Measurements from ENCODE around the gene CRB1.

The CRB1 gene

DNA sequence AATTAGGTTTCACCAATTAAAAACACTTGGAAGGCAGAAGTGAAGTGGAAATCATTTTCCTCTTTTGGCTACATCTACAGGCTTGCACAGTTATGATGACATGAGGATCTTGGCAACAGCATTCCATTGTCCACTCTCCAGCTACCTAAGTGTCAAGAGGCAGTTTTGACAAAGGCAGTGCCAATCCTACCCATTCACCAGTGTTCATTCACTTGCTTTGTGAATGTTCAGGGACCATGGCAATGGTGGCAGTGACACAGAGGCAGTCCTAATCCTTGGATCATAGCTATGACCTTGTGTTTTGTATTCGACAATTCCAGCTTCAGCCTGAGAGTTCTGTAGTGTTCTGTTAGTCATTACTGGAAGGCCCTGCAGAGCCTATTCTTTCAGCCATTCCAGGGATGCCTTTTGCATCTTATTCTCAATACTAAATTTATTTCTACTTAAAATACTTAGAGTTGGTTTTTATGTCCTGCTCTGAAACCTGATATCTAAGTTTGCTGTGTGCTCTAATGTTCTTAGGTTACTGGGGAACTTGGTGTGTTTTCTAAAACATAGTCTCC lies 36.7 kb downstream of the CRB1 start:
- no peak for DNase-seq (ENCODE audit: low spot score)

DNA sequence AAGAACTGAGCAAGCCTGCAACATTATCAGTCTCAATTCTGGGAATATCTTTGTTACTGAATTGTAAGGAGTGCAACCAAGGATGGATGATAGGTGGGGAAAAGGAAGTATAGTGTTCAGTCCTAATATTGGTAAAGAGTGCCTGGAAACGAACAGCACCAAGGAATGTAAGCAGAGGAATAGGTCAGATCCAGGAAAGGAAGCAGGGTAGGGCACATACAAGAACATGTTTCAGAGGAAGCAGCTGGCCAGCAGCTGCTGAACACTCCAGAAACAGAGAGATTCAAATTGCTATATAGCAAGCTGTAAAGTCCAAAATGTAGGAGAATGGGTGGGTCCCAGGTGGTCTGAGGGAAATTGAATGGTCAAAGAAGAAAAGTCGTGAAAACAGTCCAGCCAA lies 37.9 kb downstream of the CRB1 start:
- DNase-seq (ENCODE audit: low spot score) = no peak

DNA sequence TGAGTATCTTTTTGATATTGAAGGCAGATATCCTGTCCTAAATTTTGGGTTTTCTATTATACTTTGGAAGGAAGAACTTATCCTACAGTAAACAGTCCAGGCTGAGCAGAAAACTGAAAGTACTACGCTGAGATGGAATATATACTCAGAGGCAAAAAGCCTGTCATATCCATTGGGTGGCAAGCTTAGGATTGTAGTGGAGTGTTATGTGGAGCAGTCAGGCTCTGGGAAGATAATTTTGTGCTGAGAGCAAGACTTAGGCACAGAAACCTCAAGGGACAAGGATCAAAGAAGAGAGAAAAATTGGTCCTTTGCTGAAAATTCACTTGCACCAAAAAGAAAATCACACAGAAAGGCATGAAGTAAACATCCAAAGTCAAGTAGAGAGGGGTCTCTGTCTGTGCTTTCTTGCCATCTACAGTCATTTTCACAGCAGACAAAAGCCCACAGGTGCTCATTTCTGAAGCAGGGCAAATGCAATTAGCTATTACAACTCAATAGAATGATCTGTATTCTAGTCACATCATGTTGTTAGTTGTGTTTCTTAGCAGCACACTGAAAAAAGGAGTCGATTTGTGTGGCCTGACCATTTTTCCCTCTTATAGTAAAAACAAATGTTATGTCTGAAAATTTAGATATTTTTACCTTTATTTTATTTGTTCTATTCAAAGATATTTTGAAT lies 38.5 kb downstream of the CRB1 start:
- DNase-seq (ENCODE audit: low spot score) = no peak

DNA sequence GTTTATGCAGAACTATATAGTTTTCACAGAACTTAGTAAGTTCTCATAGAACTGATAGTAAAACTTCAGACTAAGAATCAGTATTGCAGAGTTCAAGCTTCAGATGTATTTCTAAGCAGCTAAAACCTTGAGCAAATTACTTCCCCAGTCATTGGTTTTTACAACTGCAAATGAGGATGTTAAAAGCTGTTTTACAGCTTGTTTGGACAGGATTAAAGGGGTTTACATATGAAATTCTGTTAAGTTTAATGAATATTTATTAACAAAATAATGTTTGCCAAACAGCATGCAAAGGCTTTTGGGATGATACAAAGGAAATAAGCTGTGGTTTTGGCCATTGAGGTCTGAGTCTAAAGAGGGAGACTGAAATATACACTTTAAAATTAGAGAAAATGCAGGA lies 39.1 kb downstream of the CRB1 start:
- DNase-seq (ENCODE audit: low spot score) = no peak

DNA sequence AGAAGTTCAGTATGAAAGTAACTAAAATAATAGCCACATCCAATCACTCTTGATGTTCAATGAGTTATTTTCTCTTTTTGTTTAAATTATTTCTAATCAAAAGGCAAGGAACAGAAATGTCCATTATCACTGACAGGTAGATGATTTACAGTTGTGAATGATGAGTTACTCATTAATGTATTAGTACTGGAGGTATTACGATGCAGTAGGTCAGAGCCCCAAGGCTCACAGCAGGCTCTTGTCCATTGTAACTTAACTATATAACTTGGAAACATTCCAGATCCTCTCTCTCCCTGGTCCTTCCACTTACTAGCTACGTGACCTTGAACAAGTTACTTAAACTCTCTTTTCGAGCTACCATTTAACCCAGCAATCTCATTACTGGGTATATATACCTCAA lies 39.5 kb downstream of the CRB1 start:
- no peak for DNase-seq (ENCODE audit: low spot score)

DNA sequence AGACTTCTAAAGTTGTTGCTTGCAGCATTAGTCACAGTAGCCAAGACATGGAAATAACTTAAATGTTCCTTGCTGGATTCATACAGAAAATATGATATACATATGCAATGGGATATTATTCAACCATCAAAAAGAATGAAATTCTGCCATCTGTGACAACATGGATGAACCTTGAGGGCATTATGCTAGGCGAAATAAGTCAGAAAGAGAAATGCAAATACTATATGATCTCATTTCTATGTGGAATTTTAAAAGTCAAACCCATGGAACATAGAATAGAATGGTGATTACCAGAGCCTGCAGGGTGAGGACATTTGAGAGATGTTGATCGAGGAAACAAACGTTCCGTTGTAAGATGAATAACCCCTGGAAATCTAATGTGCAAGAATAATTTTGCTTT lies 43.0 kb downstream of the CRB1 start:
- DNase-seq (ENCODE audit: low spot score) = no peak

DNA sequence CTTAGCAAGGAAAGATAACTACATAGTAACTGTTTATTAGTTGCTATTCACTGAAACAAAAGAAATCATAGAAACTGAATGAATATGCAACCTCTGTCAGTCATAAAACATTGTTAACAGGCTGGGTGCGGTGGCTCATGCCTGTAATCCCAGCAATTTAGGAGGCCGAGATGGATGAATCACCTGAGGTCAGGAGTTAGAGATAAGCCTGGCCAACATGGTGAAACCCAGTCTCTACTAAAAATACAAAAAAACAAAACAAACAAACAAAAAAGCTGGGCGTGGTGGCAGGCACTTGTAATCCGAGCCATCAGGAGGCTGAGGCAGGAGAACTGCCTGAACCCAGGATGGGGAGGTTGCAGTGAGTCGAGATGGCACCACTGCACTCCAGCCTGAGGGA lies 44.1 kb downstream of the CRB1 start:
- DNase-seq (ENCODE audit: low spot score) = peak; percentile 32

DNA sequence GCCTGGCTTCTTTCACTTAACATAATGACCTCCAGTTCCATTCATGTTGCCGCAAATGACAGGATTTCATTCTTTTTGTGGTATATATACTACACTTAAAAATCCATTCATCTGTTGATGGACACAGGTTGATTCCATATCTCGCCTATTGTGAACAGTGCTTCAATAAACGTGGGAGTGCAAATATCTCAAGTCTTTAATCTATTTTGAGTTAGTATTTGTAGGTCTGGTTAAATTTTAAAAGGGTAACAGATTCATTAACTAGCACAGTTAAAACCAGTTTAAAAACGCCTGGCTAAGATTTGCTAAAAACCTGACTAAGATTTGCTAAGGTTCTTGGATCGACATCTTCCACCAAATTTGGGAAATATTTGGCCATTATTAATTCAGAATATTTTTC lies 45.7 kb downstream of the CRB1 start:
- DNase-seq (ENCODE audit: low spot score) = no peak

DNA sequence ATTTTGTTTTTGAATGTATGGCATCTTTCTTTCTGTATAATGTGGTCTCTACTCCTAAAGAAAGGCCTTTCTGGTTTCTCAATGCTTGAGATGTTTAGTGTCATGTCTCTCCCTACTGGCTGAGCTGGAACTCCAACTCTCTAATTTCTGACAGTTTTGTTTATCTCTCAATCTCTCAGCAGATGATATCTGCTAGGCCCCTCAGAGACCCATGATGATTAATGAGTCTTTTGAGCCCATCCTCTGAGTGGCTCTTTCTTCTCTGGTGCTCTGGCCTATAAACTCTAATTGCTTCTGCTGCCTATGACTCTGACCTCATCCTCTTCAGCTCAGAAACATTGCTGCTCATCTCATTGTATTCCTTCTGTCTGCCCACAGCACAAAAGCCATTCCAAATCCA lies 46.6 kb downstream of the CRB1 start:
- no peak for DNase-seq (ENCODE audit: low spot score)

DNA sequence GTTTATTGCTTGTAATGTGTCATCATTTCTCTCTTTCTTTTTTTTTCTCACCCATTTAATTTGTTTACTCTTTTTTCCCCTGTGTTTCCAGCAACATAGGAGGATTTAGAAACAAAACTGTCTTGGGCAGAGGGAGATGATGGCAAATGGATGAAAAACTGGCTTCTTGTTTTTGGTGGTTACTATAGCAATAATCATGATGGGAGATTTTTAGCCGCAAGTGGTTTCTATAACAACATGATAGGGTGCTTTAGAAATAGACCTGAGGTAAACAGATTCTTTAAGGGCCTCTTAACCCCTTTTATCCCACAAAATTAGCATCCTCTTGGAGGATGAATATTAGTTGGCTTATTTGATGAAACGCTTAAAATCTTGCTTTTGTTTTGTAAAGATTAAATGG lies 51.6 kb downstream of the CRB1 start:
- DNase-seq (ENCODE audit: low spot score) = no peak

DNA sequence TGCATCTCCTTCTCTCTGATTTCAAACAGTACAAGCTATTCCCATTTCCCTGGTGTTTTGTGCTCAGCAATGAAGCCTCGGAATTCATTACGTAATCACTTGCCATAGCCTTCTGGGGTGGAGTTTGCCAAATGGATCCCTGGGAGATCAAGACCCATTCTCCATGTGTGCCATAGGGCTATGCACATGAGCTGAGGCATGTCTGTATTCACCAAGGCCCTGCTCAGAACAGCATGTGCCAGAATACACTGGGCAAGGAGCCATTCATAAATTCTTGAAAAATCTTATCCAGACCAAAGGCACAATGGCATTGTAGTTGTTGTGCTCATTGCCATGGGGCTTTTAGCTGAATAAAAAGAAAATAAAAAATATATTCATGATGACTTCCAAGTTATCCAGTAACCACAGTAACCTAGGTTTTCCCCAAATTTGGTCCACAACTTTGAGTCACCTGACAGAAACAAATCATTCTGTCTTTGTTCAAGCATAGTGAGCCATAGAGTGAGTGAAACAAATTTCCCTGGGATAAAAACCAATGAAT lies 53.0 kb downstream of the CRB1 start:
- DNase-seq (ENCODE audit: low spot score) = no peak

DNA sequence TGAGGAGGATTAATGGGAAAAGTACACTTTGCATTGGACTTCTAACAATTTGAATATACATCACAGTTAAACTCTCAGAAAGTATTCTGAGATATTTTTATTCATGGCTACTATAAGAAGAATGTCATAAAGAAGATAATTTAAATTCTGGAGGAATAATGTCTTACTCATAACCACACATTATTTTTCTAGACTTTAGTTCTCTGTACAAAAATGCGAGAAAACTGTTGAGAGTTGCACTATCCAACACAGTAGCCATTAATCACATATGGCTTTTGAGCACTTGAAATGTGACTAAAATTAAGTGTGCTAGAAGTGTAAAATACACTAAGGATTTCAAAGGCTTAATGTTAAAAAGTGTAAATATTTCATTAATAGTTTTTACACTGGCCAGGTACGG lies 53.8 kb downstream of the CRB1 start:
- DNase-seq (ENCODE audit: low spot score) = no peak

DNA sequence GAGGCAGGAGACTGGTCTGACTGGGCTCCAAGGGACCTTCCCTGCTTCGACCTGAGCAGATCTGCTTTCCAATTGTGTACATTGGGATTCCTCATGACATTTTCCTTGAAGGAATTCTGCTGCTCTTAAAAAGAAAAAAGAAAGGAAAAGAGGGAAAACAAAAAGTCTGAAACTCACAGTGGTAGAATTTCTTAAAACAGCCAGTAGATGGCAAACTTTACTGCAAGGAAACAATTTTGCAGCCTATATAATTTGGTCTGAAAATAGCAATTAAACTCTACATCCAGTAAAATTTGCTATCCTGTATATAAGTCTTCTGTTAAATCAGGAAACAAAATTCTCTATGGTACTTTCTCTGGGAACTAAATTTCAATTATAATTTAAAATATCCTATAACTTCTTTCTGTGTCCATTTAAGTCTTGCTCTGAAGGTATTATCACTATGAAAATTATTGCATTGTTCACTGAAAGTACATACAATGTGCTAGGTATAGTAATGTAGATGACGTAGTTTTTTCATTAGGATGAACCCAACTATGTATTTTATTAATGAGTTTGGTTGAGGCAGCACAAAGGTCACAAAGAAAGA lies 59.8 kb downstream of the CRB1 start:
- peak; percentile 12 for DNase-seq (ENCODE audit: low spot score)

DNA sequence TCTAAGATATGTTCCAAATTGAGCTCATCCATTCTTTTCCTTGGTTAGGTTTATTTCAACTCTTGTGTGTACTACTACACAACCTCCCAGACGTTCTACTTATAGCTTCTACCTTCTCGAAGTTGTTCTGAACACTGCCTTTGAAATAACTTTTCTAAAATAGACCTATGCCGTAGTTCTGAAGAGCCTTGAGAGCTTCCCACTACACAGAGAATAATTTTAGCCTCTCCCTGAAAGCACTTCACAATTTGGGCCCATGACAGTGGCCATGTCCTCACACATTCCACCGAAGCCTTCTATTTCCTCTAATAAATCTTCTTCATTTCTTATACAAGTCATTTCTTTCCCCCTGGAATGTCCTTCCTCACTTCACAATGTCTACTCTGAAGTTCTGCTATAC lies 62.2 kb downstream of the CRB1 start:
- DNase-seq (ENCODE audit: low spot score) = no peak

DNA sequence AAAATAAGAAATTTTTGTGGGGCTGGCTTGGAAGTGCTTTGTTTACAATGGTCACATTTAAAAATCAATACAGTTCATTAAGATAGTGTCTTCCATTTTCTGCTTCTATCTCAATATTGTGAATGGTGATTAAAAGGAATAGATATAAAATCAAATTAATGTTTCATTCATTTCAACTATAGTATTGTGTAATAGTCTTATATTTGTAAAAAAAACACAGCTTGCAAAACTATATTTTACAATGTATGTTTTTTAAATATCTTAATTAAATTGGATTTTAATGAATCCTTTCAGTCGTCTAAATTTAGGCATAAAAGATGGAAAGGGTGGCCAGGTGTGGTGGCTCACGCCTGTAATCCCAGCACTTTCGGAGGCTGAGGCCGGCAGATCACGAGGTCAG lies 63.5 kb downstream of the CRB1 start:
- DNase-seq (ENCODE audit: low spot score) = no peak

DNA sequence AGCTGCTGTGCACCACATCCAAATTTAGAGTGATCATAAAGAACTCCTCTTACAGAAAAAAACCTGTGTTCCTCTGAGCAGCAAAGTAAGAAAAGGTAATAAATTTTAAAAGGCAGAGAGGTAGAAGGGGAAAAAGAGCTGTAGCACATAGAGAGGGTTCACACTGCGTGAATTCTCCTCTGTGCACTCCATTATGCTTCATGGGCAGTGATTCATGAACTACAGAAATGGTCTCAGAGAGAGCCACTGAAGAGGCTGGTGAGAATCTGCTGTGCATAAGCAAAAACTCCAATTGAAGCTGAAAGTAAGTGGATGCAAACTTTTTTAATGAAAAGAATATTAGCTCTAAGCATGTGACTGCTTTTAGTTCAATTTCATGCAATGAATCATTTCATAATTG lies 65.0 kb downstream of the CRB1 start:
- no peak for DNase-seq (ENCODE audit: low spot score)

DNA sequence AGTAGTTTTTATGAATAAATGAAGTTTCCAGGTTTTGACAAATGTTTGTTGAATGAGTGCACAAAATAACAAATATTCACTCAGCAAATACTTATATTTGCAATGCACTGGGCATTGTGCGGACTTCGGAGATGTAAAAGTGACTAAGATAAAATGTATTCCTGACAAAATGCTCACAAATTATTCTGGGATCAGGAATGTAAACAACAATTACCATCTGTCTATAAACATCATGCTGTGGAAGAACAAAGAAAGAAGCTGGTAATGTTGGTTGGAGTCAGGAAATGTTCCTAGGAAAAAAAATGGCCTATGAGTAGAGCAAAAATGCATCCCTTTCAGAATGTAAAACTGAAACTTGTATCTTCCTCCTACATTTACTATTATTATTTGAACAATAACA lies 68.5 kb downstream of the CRB1 start:
- no peak for DNase-seq (ENCODE audit: low spot score)

DNA sequence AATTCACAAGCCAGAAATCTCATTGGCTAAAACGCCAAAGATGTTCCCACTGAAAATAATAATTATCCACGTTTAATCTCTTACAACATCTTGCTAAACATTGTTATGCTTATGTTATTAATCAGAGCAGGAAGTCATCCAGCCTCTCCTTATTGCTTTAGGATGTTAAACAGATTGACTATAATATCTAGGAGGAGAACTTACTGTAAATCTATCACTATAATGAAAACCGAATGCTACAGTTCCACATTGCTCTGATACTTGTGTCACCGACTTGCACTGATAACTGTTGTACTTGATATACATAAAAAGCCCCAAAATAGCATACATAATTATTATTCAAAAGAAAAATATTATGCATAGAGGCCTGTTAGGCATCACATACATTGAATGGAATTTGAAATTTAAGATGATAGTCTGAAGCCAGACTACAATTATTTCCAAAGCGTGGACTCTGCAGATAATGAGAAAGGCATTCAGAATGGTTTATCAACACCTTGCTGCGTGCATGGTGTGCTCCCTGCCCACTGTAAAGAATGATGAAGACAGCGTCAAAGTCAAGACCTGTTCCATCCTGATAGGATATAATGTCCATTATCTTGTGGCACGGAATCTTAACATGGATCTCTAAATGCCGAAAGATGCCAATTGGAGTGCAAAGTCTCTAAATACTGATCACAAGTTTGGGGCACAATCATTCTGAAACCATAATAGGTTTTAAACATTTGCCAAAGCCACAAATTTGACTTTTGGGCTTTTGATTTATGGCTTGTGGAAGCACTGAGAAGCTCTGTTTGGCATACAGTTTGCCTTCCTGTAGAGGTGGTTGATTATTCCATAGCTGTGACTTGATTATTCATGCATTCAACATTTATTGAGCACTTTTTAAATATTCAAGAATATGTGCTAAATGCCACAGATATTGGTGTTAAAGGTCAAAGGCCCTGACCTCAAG lies 71.3 kb downstream of the CRB1 start:
- no peak for DNase-seq (ENCODE audit: low spot score)

DNA sequence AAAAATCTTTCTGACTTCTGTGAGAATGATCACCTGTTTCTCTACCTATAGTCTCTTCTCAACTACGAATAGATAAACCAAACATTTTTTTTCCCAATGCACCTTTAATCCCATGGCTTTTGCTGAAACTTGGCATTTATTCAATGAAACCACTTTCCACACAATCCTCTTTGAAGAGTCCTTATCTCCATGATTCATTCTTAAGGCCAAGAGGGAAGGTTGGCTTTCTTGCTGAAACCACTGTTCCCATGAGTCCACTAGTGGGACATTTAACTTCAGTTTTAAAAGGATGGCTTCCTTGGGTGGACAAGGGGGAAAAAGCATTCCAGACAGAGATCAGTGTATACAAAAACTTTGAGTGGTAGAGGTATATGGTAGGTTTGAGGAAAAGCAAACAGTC lies 73.6 kb downstream of the CRB1 start:
- DNase-seq (ENCODE audit: low spot score) = no peak

DNA sequence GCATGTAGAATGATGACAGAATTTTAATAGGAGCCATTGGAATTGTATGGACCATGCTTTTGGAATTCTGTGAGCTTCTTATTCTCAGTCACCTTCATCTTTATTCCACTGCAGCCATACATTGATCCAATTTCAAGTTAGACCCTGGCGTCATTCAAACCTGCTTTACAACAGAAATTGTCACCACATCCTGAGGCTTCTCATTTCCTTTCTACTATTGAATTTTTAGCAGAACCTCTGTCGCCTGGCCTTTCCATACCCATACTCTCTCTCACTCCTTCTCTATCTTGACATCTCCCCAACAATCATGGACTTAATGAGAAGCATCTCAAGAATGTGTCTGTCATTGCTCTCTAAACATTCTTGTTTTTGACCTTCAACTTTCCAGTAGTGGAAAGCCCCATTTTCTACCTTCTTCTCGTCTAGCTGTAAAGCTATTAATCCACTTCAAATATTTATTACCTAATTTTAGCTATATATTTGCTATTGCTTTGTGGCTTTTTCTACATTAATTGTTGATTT lies 74.1 kb downstream of the CRB1 start:
- DNase-seq (ENCODE audit: low spot score) = no peak

DNA sequence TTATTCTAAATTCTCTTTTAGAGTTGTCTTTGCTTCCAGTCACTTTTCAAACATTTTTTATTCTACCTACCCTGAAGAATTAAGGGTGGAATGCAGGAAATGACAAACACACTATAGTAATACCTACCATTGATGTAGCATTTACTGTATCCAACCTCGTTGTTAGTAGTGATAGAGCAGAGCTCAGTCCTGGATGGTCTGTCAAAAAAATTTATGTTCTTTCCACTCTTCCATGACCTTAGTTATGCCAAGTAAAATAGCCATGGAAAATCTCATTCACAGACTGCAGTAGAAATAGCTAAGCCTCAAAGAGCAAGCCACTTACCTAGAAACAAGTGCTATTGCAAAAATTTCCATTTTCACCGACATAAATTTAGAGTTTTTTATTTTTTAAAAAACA lies 74.6 kb downstream of the CRB1 start:
- no peak for DNase-seq (ENCODE audit: low spot score)

DNA sequence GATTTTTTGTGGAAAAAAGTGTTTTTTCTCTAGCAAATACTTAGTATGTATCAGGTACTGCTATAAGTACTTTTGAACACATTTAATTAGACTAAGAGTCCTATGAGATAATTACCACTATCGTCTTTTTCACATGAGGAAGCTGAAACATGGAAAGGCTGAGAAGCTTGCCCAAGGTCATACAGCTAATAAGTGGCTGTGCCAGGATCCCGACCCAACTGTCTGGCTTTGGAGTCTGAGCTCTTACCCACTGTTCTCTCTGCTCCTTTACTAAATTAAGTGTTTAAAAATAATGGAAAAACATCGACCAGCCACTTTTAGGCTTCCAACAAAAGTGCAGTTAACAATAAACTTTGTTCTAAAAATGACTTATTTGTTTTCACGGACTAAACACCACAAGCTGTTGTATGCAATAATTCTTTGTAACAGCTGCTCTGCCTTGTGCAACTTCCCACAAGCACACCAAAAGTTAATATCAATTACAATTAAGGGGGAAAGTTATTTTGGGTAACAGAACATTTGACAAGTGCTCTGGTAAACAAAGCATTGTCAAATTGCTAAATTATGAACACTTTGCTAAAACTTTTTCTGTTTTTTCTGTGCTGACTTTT lies 75.7 kb downstream of the CRB1 start:
- DNase-seq (ENCODE audit: low spot score) = no peak
